DOHH2 (cell line): ENCODE measurements around the gene PPP1R14C.

Experiments used
- H3F3A ChIP-seq: fragments of 200-600 bp; sonication (generic), shearing (Covaris generic); 2 replicates; pipeline ENCODE4 v1.6.0; 2016; ENCODE audit warnings: antibody characterized with exemption, mild to moderate bottlenecking; ENCODE audit not compliant: control insufficient read depth, insufficient read depth
- H3K27ac ChIP-seq: fragments of 200-600 bp; sonication (generic); 2 replicates; pipeline ENCODE4 v1.5.1; 2014; ENCODE audit warnings: low read depth, mild to moderate bottlenecking, low read length, moderate library complexity
- H3K27me3 ChIP-seq: fragments of 200-600 bp; sonication (generic); 2 replicates; pipeline ENCODE4 v1.6.1; 2014; ENCODE audit warnings: mild to moderate bottlenecking, low read length, mixed read lengths; ENCODE audit not compliant: control insufficient read depth
- H3K36me3 ChIP-seq: fragments of 200-600 bp; sonication (generic); 2 replicates; pipeline ENCODE4 v1.6.1; 2014; ENCODE audit warnings: mild to moderate bottlenecking, low read length, moderate library complexity, mixed read lengths; ENCODE audit not compliant: control insufficient read depth
- H3K4me1 ChIP-seq: fragments of 200-600 bp; sonication (generic); 2 replicates; pipeline ENCODE4 v1.6.1; 2014; ENCODE audit warnings: mild to moderate bottlenecking, low read length, mixed read lengths; ENCODE audit not compliant: control insufficient read depth
- H3K4me2 ChIP-seq: fragments of 200-600 bp; sonication (generic); 2 replicates; pipeline ENCODE4 v1.6.0; 2014; ENCODE audit warnings: mild to moderate bottlenecking, low read length, moderate library complexity
- H3K4me3 ChIP-seq: fragments of 200-600 bp; sonication (generic); 2 replicates; pipeline ENCODE4 v1.5.1; 2014; ENCODE audit warnings: mild to moderate bottlenecking, low read length, mixed read lengths
- H3K79me2 ChIP-seq: fragments of 200-600 bp; sonication (generic); 2 replicates; pipeline ENCODE4 v1.6.1; 2014; ENCODE audit warnings: mild to moderate bottlenecking, low read length, mixed read lengths; ENCODE audit not compliant: control insufficient read depth
- H3K9me2 ChIP-seq: fragments of 200-600 bp; sonication (generic); replicated peaks from 2 replicates; pipeline ENCODE4 v1.6.1; 2014; ENCODE audit warnings: mild to moderate bottlenecking, low read length, mixed read lengths; ENCODE audit not compliant: control insufficient read depth
- H3K9me3 ChIP-seq: fragments of 200-600 bp; sonication (generic); 2 replicates; pipeline ENCODE4 v1.6.1; 2014; ENCODE audit warnings: antibody characterized with exemption, low read length, mixed read lengths; ENCODE audit not compliant: control insufficient read depth, insufficient read depth
- H4K20me1 ChIP-seq: fragments of 200-600 bp; sonication (generic); 2 replicates; pipeline ENCODE4 v1.6.0; 2014; ENCODE audit warnings: low read depth, mild to moderate bottlenecking, antibody characterized with exemption, low read length, moderate library complexity; ENCODE audit not compliant: control insufficient read depth, insufficient read depth
- CTCF ChIP-seq: fragments of 200-600 bp; sonication (generic); IDR thresholded peaks from one replicate; pipeline ENCODE4 v1.5.1; 2014; ENCODE audit warnings: antibody characterized with exemption, mild to moderate bottlenecking, low read depth, low read length; ENCODE audit not compliant: poor library complexity, severe bottlenecking
- EZH2phosphoT487 ChIP-seq: fragments of 200-600 bp; sonication (generic); IDR thresholded peaks from 2 replicates; pipeline ENCODE4 v1.6.1; 2017; ENCODE audit warnings: borderline replicate concordance, mild to moderate bottlenecking, antibody characterized with exemption, low read length, moderate library complexity, mixed read lengths

Gene PPP1R14C

DNA sequence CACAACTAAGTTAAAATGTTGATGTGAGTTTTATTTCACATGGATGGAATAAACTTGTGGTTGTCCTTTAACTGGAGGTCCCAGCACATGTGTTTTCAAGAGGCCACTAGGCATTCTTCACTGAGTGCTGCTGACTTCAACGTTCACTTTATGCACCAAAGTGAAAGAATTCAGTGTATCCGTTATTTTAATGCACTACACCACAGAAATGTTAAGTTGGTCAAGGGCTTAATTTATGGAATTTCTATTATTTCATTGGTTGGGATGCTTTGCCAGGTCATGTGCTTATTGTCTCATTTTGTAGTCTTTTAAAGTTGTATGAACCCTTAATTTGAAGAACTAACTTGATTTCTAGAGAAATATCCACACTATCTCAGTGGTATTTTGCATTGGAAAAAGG lies 106.4 kb downstream of the PPP1R14C start:
- H3K9me2 ChIP-seq, result no peaks in the 10 kb centered on the region
- H3K36me3 ChIP-seq, result no peaks in the 10 kb centered on the region
- no peaks in the 10 kb centered on the region for H3K4me1 ChIP-seq
- no peak overlapping the region for H3K4me2 ChIP-seq
- H3K9me3 ChIP-seq, result no peaks in the 10 kb centered on the region
- no peaks in the 10 kb centered on the region for H3F3A ChIP-seq
- H3K79me2 ChIP-seq, result no peaks in the 10 kb centered on the region
- TF ChIP-seq EZH2phosphoT487, result no peak
- no peak for TF ChIP-seq CTCF
- no peaks in the 10 kb centered on the region for H4K20me1 ChIP-seq
- no peak overlapping the region for H3K4me3 ChIP-seq
- no peak overlapping the region for H3K27ac ChIP-seq
- peaks cover 6% of the 10 kb centered on the region for H3K27me3 ChIP-seq

- Histone ChIP-seq H4K20me1 (no peaks in the 10 kb centered on the region), H3K4me1 (no peaks in the 10 kb centered on the region), H3K4me2 (no peak overlapping the region), H3K9me2 (no peaks in the 10 kb centered on the region), H3K27ac (no peak overlapping the region), H3K79me2 (no peaks in the 10 kb centered on the region), H3K4me3 (no peak overlapping the region), H3K9me3 (no peaks in the 10 kb centered on the region), H3K27me3 (peaks cover 17% of the 10 kb centered on the region), H3F3A (no peaks in the 10 kb centered on the region), H3K36me3 (no peaks in the 10 kb centered on the region)
- TF ChIP-seq CTCF (no peak), EZH2phosphoT487 (no peak)
These were observed 108.0 kb downstream of the PPP1R14C start for GRCh38 chr6:150250826-150251225.

DNA sequence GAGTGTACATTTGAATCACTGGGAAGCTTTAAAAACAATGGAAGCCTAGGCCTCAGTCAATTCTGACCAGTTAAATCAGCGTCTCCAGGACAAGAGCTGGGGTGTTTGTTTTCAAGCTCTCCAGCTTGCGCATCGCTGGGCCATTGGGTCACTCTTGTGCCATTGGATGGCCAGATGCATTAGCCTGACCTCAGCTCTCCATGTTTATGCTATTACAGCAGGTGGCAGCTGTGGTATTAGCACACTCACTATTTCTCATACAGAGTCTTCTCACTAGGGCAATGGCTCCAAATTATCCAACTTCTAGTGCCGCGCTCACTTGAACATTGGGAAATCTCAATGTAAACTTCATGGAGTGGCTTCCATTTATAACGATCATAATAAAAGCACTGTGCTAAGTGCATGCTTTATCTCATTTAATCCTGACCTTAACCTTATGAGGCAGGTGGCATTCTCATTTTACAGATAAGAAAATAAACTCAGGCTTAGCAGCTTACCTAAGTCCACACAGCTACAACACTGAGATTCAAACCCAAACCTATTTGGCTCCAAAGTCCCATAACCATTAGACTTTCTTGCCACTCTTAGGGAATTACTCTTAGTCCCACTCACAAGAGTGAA lies 108.8 kb downstream of the PPP1R14C start:
- H3F3A ChIP-seq, result no peaks in the 10 kb centered on the region
- H3K9me2 ChIP-seq, result no peaks in the 10 kb centered on the region
- no peak overlapping the region for H3K27ac ChIP-seq
- H3K4me3 ChIP-seq, result no peak overlapping the region
- H3K79me2 ChIP-seq, result no peaks in the 10 kb centered on the region
- no peaks in the 10 kb centered on the region for H3K4me1 ChIP-seq
- no peaks in the 10 kb centered on the region for H3K9me3 ChIP-seq
- peaks cover 25% of the 10 kb centered on the region for H3K27me3 ChIP-seq
- H4K20me1 ChIP-seq, result no peaks in the 10 kb centered on the region
- TF ChIP-seq CTCF, result no peak
- no peak for TF ChIP-seq EZH2phosphoT487
- H3K36me3 ChIP-seq, result no peaks in the 10 kb centered on the region
- no peak overlapping the region for H3K4me2 ChIP-seq
